Measurements from ENCODE around the gene LIF.

The LIF gene

GRCh38 chr22:30294066-30294465, 47.5 kb upstream of the LIF start (continued):
- no peak for TF ChIP-seq POU6F1 (CRISPR knock-in tag; IDR thresholded peaks at IDR 0.05; ENCODE audit: borderline replicate concordance, low read depth)

GRCh38 chr22:30293026-30293425, 46.5 kb upstream of the LIF start:
- no peak for ATAC-seq
- TF ChIP-seq GLIS3 (CRISPR knock-in tag; IDR thresholded peaks at IDR 0.05) = no peak
- TF ChIP-seq ZNF8 (CRISPR knock-in tag; IDR thresholded peaks at IDR 0.05) = no peak
- TF ChIP-seq ZNF565 (CRISPR knock-in tag; conservative IDR thresholded peaks at IDR 0.05; ENCODE audit: low read depth) = no peak
- no peak for TF ChIP-seq RARB (CRISPR knock-in tag; IDR thresholded peaks at IDR 0.05)
- TF ChIP-seq POU6F1 (CRISPR knock-in tag; IDR thresholded peaks at IDR 0.05; ENCODE audit: borderline replicate concordance, low read depth) = no peak
- TF ChIP-seq BACH2 (CRISPR knock-in tag; IDR thresholded peaks at IDR 0.05; ENCODE audit: borderline replicate concordance) = no peak

- ATAC-seq = no peak
- no peak for TF ChIP-seq POU6F1 (CRISPR knock-in tag; IDR thresholded peaks at IDR 0.05; ENCODE audit: borderline replicate concordance, low read depth)
- no peak for TF ChIP-seq ISL1 (CRISPR knock-in tag; IDR thresholded peaks at IDR 0.05)
- TF ChIP-seq ARNTL (CRISPR knock-in tag; IDR thresholded peaks at IDR 0.05; ENCODE audit: borderline replicate concordance, low read depth) = no peak
- no peak for TF ChIP-seq RARB (CRISPR knock-in tag; IDR thresholded peaks at IDR 0.05)
- TF ChIP-seq ZNF8 (CRISPR knock-in tag; IDR thresholded peaks at IDR 0.05) = no peak
- no peak for TF ChIP-seq BACH2 (CRISPR knock-in tag; IDR thresholded peaks at IDR 0.05; ENCODE audit: borderline replicate concordance)
- no peak for TF ChIP-seq SNAI2 (CRISPR knock-in tag; IDR thresholded peaks at IDR 0.05)
- TF ChIP-seq ZFP30 (CRISPR knock-in tag; IDR thresholded peaks at IDR 0.05) = no peak
- TF ChIP-seq ZC3H10 (CRISPR knock-in tag; IDR thresholded peaks at IDR 0.05) = no peak
- TF ChIP-seq PATZ1 (CRISPR knock-in tag; IDR thresholded peaks at IDR 0.05; ENCODE audit: borderline replicate concordance) = no peak
- TF ChIP-seq ZNF70 (CRISPR knock-in tag; IDR thresholded peaks at IDR 0.05) = no peak
- TF ChIP-seq GLIS3 (CRISPR knock-in tag; IDR thresholded peaks at IDR 0.05) = no peak
- no peak for TF ChIP-seq CSDC2 (CRISPR knock-in tag; IDR thresholded peaks at IDR 0.05)
- TF ChIP-seq CSRNP3 (CRISPR knock-in tag; IDR thresholded peaks at IDR 0.05) = no peak
These were observed 45.8 kb upstream of the LIF start for GRCh38 chr22:30292069-30292970.

- no peak for ATAC-seq
These were observed 44.7 kb upstream of the LIF start for GRCh38 chr22:30291058-30291892.

More at GRCh38 chr22:30291058-30291892, 44.7 kb upstream of the LIF start:
- TF ChIP-seq SNAI2 (CRISPR knock-in tag; IDR thresholded peaks at IDR 0.05) (no peak), RARB (CRISPR knock-in tag; IDR thresholded peaks at IDR 0.05) (no peak), PPARA (CRISPR knock-in tag; IDR thresholded peaks at IDR 0.05; ENCODE audit: borderline replicate concordance) (no peak), CSRNP3 (CRISPR knock-in tag; IDR thresholded peaks at IDR 0.05) (no peak)

Measured in SK-N-SH treated with all-trans-retinoic acid at 6 μM for 48 hours (cell line).